ENCODE data around the gene CDC42EP1.

GRCh38 chr22:37559901-37560607 lies at the start of gene CDC42EP1:
- TF ChIP-seq POLR2A (IDR thresholded peaks at IDR 0.05), result no peak
- no peak for TF ChIP-seq CTCF (IDR thresholded peaks at IDR 0.05)
